Measurements from ENCODE around the gene DLG2.

The DLG2 gene

GRCh38 chr11:84129961-84130576 is 1497.1 kb downstream of the DLG2 start:
- DNase-seq (ENCODE audit: low read depth in 3 of 3): no peak

DNA sequence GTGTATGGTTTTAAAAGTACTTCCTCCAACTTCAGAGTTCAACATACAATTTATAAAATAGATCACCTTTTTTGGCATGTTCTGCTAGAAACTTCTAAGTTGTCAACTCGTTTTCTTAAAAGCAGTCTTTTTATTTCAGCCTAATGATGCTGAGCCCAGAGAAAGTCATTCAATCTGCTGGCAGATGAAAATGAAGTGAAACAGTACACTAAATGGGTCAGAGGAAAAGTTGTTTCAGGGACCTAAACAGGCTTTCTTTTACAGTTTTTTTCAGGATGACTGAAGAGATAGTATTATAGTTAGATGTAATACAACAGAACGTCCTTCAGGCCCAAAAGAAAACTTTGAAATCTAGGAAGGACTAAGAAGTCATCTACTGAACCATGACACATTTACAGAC is 1498.3 kb downstream of the DLG2 start:
- DNase-seq (ENCODE audit: low read depth in 3 of 3): no peak

GRCh38 chr11:84117394-84117793 is 1509.8 kb downstream of the DLG2 start:
- no peak for DNase-seq (ENCODE audit: low read depth in 3 of 3)

DNA sequence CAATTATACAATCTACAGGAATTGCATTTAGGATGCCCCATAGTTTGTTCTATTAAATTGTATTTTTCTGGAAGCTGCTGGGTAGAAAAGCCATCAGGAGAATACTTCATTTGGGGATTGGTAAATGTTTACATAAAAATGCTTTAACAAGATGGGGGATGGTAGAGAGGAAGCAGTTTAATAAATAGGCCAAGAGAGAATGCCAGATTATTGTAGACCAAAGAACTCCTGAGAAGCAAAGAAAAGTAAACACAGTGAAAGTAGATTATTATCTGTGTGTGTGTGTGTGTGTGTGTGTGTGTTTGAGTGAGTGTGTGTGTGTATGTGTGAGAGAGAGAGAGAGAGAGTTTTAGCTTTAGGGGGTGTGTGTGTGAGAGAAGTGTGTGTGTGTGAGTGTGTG is 1520.6 kb downstream of the DLG2 start:
- DNase-seq (ENCODE audit: low read depth in 3 of 3): no peak

- no peak for DNase-seq (ENCODE audit: low read depth in 3 of 3)
Observed at GRCh38 chr11:84105148-84105547, 1522.0 kb downstream of the DLG2 start.

DNA sequence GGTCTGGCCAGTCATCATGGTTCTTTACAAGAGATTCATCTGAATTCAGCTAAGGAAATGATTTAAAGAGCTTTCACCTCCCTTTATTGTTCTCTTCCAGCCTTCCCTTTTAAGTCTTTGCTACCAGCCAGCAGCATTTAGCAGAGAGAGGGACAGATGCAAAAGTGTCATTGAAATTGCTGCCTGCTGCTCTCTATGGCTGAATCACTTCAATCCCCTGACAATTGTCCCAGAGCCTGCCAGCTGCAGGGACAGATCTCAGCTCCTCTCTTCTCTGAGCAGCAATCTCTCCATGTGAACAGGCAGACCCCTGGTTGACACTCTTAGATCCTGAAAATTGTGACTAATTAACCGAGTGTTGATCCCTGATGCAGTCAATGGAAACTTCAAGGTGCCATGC is 1524.0 kb downstream of the DLG2 start:
- DNase-seq (ENCODE audit: low read depth in 3 of 3): no peak

- no peak for DNase-seq (ENCODE audit: low read depth in 3 of 3)
Observed at GRCh38 chr11:84097186-84097585, 1530.0 kb downstream of the DLG2 start.

DNA sequence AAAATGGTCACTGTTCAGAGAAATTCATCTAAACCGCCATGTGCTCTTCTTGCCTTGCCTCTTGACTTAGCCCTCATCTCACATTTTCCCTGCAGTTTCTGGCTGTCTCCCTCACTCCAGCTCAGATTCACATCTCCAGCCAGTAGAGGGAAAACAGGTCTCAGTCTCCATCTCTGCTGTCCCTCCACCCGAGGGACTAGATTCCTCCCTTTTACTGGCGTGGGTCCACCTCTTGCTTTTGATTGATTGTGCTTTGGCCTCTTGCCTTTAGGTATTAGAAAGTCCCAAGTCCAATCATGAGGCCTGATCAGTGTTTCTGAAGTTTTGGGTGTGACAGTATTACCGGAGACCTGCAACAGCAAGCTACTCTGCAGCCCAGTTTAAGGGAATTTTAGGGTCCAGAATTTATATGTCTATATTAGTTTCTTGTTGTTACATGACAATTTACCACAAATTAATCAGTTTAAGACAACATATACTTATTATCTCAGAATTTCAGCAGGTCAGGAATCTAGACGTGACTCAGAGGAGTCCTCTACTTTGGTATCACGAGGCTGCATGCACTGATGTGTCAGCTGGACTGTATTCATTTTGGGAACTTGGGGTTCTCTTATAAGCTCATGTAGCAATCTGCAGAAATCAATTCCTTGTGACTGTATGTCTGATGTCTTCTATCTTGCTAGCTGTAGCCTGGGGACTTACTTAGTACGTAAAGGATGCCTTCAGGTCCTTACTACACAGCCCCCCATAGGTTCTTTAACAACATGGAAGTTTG is 1535.7 kb downstream of the DLG2 start:
- no peak for DNase-seq (ENCODE audit: low read depth in 3 of 3)

DNA sequence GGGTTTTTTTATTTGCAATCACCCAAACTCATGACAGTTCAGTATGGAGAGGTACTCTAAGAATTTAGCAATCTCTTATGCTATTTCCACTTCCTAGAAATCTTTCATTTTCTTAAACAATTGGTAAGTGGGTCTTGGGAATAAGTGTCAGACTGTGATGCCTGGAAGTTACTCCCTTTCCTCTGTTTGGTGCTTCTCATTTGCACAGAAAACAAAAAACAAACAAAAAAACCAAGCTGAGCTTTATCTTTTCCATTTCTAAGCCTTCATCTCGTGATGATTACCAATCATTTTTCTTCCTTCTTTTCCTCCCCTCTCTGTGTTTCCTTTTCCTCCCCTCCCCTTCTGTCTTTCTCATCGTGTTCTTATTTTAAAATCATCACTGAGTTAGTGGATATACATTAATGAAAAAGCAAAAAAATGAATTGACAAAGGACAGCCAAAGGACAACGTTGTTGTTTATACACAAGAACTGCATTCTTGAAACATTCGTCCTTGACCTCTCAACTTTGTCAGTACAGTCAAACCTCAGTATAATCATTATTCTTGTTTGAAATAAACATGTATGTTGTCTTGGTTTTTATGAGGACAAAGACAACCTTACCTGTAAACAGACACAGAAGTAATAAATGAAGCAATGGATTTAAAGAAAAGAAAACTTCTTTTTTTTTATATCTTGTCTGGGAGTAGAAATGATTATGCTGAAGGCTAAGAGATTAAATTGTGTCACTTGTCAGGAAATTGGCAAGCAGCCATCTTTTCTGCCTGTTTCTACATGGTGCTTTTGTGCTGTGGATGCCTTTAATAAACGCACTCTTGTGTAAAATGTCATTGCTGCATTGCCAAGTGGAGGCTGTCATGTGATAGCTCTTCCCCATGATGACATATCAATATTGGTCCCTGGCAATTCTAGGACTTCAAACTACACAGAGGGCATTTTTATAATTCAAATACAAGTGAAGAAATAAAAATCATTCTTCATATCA is 1537.8 kb downstream of the DLG2 start:
- DNase-seq (ENCODE audit: low read depth in 3 of 3): no peak

DNA sequence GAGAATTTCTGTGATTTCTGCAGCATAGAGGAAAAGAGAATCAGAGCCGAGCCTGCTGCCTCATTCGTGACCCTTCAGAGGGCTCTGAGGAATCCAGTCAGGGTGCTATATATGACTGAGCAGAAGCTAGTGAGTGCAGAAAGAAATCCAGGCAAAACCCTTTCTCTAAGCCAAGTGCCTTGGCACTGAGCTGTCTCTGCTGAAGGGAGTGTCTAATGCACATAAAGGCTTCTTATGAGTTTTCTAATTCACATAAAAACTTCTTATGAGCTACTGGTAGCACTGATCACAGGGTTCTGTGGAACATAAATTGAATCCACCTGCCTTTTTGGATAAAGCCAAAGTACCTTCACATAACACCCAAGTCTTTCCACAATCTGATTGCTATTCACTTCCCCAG is 1555.3 kb downstream of the DLG2 start:
- DNase-seq (ENCODE audit: low read depth in 3 of 3): no peak

DNA sequence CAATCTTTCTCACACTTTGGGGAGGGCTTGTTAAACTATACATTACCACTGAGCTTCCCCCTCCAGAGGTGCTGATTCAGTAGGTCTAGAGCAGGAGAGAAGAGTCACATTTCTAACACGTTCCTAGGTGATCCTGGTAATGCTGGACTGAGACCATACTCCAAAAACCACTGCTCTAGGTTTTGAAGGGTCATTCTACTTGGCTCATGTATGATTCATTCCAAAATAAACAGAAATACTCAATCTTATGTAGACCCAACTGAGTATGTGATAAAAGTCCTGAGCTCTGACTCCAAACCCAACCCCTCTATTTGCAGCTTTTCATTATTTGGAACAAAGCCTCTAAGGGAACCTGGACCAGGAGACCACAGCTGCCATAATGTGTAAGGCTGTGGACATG is 1558.1 kb downstream of the DLG2 start:
- no peak for DNase-seq (ENCODE audit: low read depth in 3 of 3)

DNA sequence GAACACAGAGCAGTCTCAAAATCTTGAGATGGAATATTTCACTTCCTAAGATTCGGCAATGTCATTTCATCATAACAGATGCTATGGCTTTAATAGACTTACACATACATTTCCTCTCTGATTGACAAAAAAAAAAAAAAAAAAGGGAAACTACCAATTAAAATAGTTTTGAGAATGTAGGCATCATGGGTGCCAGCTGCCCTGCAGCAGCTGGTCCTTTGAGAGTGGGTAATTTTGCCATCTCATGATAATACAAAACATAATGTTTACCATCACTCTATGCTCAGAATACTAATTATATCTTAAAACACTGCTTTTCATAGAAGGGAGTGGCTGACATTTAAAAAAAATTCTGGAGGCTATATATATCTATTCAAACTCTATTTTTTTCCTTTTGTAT is 1565.4 kb downstream of the DLG2 start:
- no peak for DNase-seq (ENCODE audit: low read depth in 3 of 3)

- DNase-seq (ENCODE audit: low read depth in 3 of 3): no peak
Observed at GRCh38 chr11:84056653-84057376, 1570.3 kb downstream of the DLG2 start.

DNA sequence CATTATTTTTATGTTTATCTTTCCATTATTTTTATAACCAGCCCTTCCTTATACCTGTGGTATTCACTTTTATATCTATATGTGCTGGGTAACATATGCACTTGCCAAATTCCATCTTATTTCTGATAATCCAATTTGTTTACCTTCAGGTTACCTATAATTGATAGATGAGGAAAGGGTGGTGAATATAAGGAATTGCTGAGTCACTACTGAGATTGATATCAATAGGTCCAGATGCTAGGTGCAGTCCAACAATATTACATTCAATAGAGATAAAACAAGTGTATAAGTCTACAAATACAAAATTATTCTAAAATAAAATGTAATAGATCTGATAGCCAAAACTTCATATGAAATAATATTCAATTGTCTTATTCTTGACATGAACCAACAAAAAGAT is 1582.0 kb downstream of the DLG2 start:
- no peak for DNase-seq (ENCODE audit: low read depth in 3 of 3)

DNA sequence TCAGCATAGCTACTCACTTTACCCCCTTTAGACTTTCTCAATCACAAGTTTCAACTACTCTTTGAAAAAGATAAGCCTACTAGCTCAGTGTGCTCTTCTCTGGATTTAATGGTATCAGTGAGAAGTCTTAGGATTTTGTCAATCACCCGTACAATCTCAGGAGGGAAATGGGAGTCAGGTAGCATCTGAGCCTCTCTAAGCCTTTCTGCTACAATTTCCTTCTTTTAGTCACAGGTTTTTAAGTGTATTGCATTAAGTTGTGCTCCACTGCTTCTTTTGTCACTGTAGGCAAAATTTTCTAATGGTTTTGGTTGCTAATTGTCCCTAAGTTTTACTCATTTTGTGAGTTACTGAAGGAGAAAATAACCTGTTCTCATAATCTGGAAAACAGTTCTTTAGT is 1582.4 kb downstream of the DLG2 start:
- no peak for DNase-seq (ENCODE audit: low read depth in 3 of 3)

GRCh38 chr11:84036664-84037194 is 1590.4 kb downstream of the DLG2 start:
- DNase-seq (ENCODE audit: low read depth in 3 of 3): no peak

DNA sequence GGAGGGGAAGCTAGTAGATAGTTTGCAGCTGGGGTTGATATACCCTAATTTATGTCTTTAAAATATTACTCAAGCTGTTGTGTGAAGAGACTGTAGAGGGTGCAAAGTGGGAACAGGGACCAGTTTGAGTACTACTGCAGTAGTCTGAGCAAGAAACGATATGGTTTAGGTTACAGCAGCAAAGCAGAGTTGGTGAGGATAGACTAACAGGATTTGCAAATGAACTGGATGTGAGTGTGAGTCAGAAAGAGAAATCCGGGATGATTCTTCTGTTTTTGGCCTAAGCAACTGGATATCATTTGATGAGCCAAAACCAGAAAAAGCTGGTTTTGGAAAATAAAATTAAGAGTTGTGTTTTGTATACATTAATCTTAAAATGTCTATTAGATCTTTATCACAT is 1591.5 kb downstream of the DLG2 start:
- no peak for DNase-seq (ENCODE audit: low read depth in 3 of 3)

DNA sequence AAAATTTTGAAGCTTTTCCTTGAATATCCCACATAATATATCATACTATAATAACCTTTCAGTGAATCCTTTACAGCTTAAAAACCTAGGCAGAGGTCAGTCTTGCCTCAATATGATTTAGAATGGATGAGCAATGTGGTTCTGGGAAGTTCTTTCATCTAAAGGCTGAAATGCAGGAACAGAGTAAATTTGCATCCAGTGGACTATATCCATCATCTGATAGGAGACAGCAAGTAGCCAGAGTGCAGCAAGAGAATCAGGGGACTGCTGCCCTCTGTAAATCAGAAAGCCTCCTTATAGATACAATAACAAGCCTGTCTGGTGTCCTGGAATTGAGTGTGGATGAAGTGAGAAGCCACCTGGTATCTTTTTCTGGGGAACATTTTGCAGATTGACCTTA is 1592.7 kb downstream of the DLG2 start:
- no peak for DNase-seq (ENCODE audit: low read depth in 3 of 3)

- no peak for DNase-seq (ENCODE audit: low read depth in 3 of 3)
Observed at GRCh38 chr11:84024266-84024665, 1602.9 kb downstream of the DLG2 start.

DNA sequence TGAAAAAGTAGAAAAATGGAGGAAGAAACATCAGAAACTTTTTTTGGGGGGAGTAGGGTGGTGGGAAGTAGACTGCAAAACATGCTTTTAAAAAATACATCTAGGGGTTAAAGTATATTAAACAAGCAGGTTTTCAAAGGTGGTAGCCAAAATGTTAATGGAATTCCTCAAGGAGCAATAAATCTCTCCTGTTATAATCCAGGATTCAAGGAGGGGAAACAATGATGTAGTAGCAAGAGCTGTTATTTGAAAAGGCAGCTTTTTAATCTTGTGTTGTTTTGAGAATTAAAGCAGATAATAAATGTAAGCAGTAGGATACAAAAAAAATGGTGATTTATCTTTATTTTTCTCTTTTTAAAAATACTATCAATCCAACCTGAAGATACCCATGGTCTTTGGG is 1604.4 kb downstream of the DLG2 start:
- no peak for DNase-seq (ENCODE audit: low read depth in 3 of 3)

- DNase-seq (ENCODE audit: low read depth in 3 of 3): no peak
Observed at GRCh38 chr11:84022201-84022600, 1604.9 kb downstream of the DLG2 start.

GRCh38 chr11:84021291-84021690 is 1605.9 kb downstream of the DLG2 start:
- DNase-seq (ENCODE audit: low read depth in 3 of 3): no peak

Data from stimulated activated CD4-positive, alpha-beta T cell treated with anti-CD3 and anti-CD28 coated beads, TNF-alpha, amount 100 ng/mL, for 24 hours (primary cell).